Heart left ventricle (tissue), 16 donors: Measurements from ENCODE around the gene CNOT11. TPM values are rescaled to one million over a fixed set of nuclear protein-coding genes. Genes with fewer than 3 reads are reported as not detected.
"Not testable (repeated sequence)": the region's sequence is repeated elsewhere in the genome, so short reads cannot be mapped to it uniquely, and the experiment has no call there.

Experiments used
- ATAC-seq, 4 donors: fragments of 200-7000 bp; cut with Tn5 transposase; one replicate each; pipeline ENCODE4 v1.9.1; 2020 to 2022; ENCODE audit warnings: moderate library complexity in 4 of 4, mild to moderate bottlenecking in 3 of 4, moderate number of reproducible peaks in 1 of 4
- DNase-seq, 5 donors: peaks; one replicate each; pipeline ENCODE4 v3.0.0-alpha.2; 2020
- H3K27ac ChIP-seq, 12 donors: fragments of 200-600 bp; sonication (generic) in 4 of 12; one replicate each; pipeline versions ENCODE4 v1.5.0 to v1.8.0; 2016 to 2022; ENCODE audit warnings: mild to moderate bottlenecking in 2 of 12
- H3K27me3 ChIP-seq, 9 donors: fragments of 200-600 bp; sonication (generic) in 2 of 9; one replicate each; pipeline versions ENCODE4 v1.5.1 to v1.8.0; 2016 to 2022; ENCODE audit warnings: mild to moderate bottlenecking in 3 of 9
- H3K36me3 ChIP-seq, 9 donors: fragments of 200-600 bp; sonication (generic) in 2 of 9; one replicate each; pipeline versions ENCODE4 v1.5.0 to v1.8.0; 2018 to 2022; ENCODE audit warnings: mild to moderate bottlenecking in 2 of 9
- H3K4me1 ChIP-seq, 12 donors: fragments of 200-600 bp; sonication (generic) in 4 of 12; one replicate each; pipeline versions ENCODE4 v1.5.0 to v1.8.0; 2016 to 2022; ENCODE audit warnings: mild to moderate bottlenecking in 3 of 12
- H3K4me3 ChIP-seq, 12 donors: fragments of 200-600 bp; sonication (generic) in 4 of 12; one replicate each; pipeline versions ENCODE4 v1.5.0 to v1.8.0; 2017 to 2022; ENCODE audit warnings: mild to moderate bottlenecking in 9 of 12, moderate library complexity in 4 of 12
- H3K9me3 ChIP-seq, 12 donors: fragments of 200-600 bp; sonication (generic) in 4 of 12; one replicate each; pipeline versions ENCODE4 v1.5.0 to v1.8.0; 2016 to 2022; ENCODE audit warnings: mild to moderate bottlenecking in 1 of 12
- CTCF ChIP-seq, 12 donors: fragments of 200-600 bp; sonication (generic) in 4 of 12; IDR thresholded peaks; one replicate each; pipeline versions ENCODE4 v1.5.0 to v1.8.0; 2018 to 2022; ENCODE audit warnings: antibody characterized with exemption in 12 of 12, mild to moderate bottlenecking in 5 of 12
- POLR2A ChIP-seq, 2 donors: fragments of 450-650 bp; IDR thresholded peaks; one replicate each; pipeline ENCODE4 v1.6.1; 2017; ENCODE audit warnings: antibody characterized with exemption in 2 of 2, mild to moderate bottlenecking in 2 of 2, moderate library complexity in 2 of 2
- WGBS, 4 donors: extraction: QIAGEN DNeasy Blood & Tissue Kit in 2 of 4; methylation state at CpG; one replicate each; pipeline versions ENCODE4 v1.1.5 to v1.1.7; 2013 to 2018; 5-methylcytosine and 5-hydroxymethylcytosine counted together
- intact Hi-C, 10 donors: fragments of 100-400 bp; cut with DNase I; formaldehyde crosslinking; loops; one replicate each; pipeline versions ENCODE4 v1.11.1 to v1.14.2; 2022
- polyA plus RNA-seq, 2 donors: library from polyadenylated mRNA; stranded (reverse); fragments of 200-250 nt; gene quantifications; one replicate each; pipeline ENCODE4 v1.2.3, GENCODE V29; 2013
- total RNA-seq, 9 donors: library from RNA; depleted of rRNA in 2 of 9; stranded (reverse); fragments of >200 nt in 2 of 9; fragmentation: NEBNext Ultra II Directional in 3 of 9; extraction: Animal tissue kit (Norgen Biotek cat#: 25700) in 3 of 9; gene quantifications; one replicate each; pipeline versions ENCODE4 v1.1.0 to v1.2.4, GENCODE V29; 2016 to 2023
- donor health status: ischemic (EF 13 %, LVEDD 7.1; RV severe dilation, severe dysfunction).
- donor health status: healthy with polysubstance abuse.
- donor health status: DM: no; HTN: yes; CAD: no.
- donor health status: DM: no; HTN: no; CAD: no.
- donor health status: ischemic (EF 25% LVEDD 6.9; RV normal size, moderate dysfunction).
- donor health status: ischemic (EF 25% LVEDD 5.7; RV mildly dilated, moderate dysfunction).
- donor health status: healthy.
- donor health status: DM: yes; HTN: yes; CAD: no.
- donor health status: ischemic (EF 35%, LVEDD 5.7; RV mildly dilated, moderate dysfunction).
- donor health status: nonischemic (EF 11% LVEDD 7.7; RV severe dilation, severe dysfunction).
- donor health status: DM: yes; HTN: yes; CAD: no.
- donor health status: PGD.
- donor health status: ischemic (EF 29% LVEDD 5.4; RV normal size, mild dysfunction).
- donor health status: nonischemic (EF 23%, LVEDD 6.1; RV moderate dilation, normal function).

The CNOT11 gene
- total and polyA plus RNA-seq, 11 donors: 14.0 to 62.5 (median 40.1) TPM

- no peaks in the 10 kb centered on the region for H3K27me3 ChIP-seq
- no peaks in the 10 kb centered on the region for H3K9me3 ChIP-seq
- DNase-seq (no peak), ATAC-seq (no peak)
- H3K4me3 ChIP-seq: no peak overlapping the region
- TF ChIP-seq CTCF (IDR thresholded peaks at IDR 0.05): no peak
- intact Hi-C loops: loop anchor here in 1 of 10 donors (5.0 kb wide), 1 partner anchor 98 kb away; the partner anchor contains the start of gene TBC1D8
- no peaks in the 10 kb centered on the region for H3K36me3 ChIP-seq
- H3K4me1 ChIP-seq: peaks cover 0 to 26% (median 20%) of the 10 kb centered on the region in 12 donors
- WGBS, 4 donors: 76 to 88% (median 80%) methylated on average over 5 of the region's 5 CpGs
- H3K27ac ChIP-seq: peak overlapping the region in 1 of 12 donors; percentile 47
These were observed 2.9 kb upstream of the CNOT11 start for GRCh38 chr2:101249826-101250225.

- Histone ChIP-seq H3K4me1 (peaks cover 0 to 37% (median 28%) of the 10 kb centered on the region in 12 donors), H3K27ac (peak overlapping the region in 1 of 12 donors; percentile 91)
- not testable (repeated sequence) for H3K36me3 ChIP-seq, ATAC-seq, H3K4me3 ChIP-seq, H3K9me3 ChIP-seq, DNase-seq, H3K27me3 ChIP-seq
- 90 to 95% (median 93%) methylated on average over 10 of the region's 10 CpGs for WGBS, 4 donors
- intact Hi-C loops: loop anchor here in 1 of 10 donors (5.0 kb wide), 1 partner anchor 99 kb away; the partner anchor contains the start of gene TBC1D8
These were observed 1.4 kb upstream of the CNOT11 start for GRCh38 chr2:101251246-101251781.

- Histone ChIP-seq H3K4me1 (peaks cover 0 to 41% (median 28%) of the 10 kb centered on the region in 12 donors), H3K27me3 (no peaks in the 10 kb centered on the region), H3K4me3 (peak overlapping the region; percentile 87 to 100 (median 96)), H3K9me3 (no peaks in the 10 kb centered on the region), H3K27ac (peak overlapping the region in 11 of 12 donors; percentile 81 to 98 (median 95)), H3K36me3 (peaks cover 0 to 4% (median 0%) of the 10 kb centered on the region in 9 donors)
- DNase-seq (no peak), ATAC-seq (peak; percentile 44 to 67 (median 60))
- TF ChIP-seq CTCF (IDR thresholded peaks at IDR 0.05) (peak in 6 of 12 donors; percentile 17 to 40 (median 24)), POLR2A (IDR thresholded peaks at IDR 0.05) (no peak)
- WGBS, 4 donors: 43 to 46% (median 44%) methylated on average over 16 of the region's 16 CpGs
- intact Hi-C loops: loop anchor here in 1 of 10 donors (5.0 kb wide), 1 partner anchor 100 kb away; the partner anchor contains the start of gene TBC1D8
These were observed 760 bp upstream of the CNOT11 start for GRCh38 chr2:101251844-101252407.

GRCh38 chr2:101253013-101253702, 472 bp downstream of the CNOT11 start:
- peaks cover 0 to 11% (median 6%) of the 10 kb centered on the region in 9 donors for H3K36me3 ChIP-seq
- peaks cover 0 to 41% (median 28%) of the 10 kb centered on the region in 12 donors for H3K4me1 ChIP-seq
- H3K27ac ChIP-seq: peak overlapping the region; percentile 82 to 98 (median 95)
- ATAC-seq (peak; percentile 8 to 71 (median 52)), DNase-seq (peak; percentile 55 to 83 (median 66))
- H3K9me3 ChIP-seq: no peaks in the 10 kb centered on the region
- TF ChIP-seq POLR2A (IDR thresholded peaks at IDR 0.05) (no peak), CTCF (IDR thresholded peaks at IDR 0.05) (peak in 1 of 12 donors; percentile 4)
- no peaks in the 10 kb centered on the region for H3K27me3 ChIP-seq
- WGBS, 4 donors: 0 to 3% (median 1%) methylated on average over 7 to 65 of the region's 65 CpGs
- H3K4me3 ChIP-seq: peak overlapping the region; percentile 87 to 100 (median 96)
- intact Hi-C loops: loop anchor here in 1 of 10 donors (5.0 kb wide), 1 partner anchor 101 kb away; the partner anchor contains the start of gene TBC1D8
